Smooth muscle cell (in vitro differentiated cells): Measurements from ENCODE around the gene PFKL. TPM values are rescaled to one million over a fixed set of nuclear protein-coding genes. Genes with fewer than 3 reads are reported as not detected.

Experiments
- DNase-seq: peaks from one replicate; lab custom pipeline; 2025; ENCODE audit not compliant: unreplicated experiment; lab: John Stamatoyannopoulos, UW
- H2AFZ ChIP-seq: fragments of 200-600 bp; sonication (generic); 2 replicates; pipeline ENCODE4 v1.6.0; 2016; ENCODE audit warnings: antibody characterized with exemption, low read depth, mild to moderate bottlenecking
- H3F3A ChIP-seq: fragments of 200-600 bp; sonication (generic); 2 replicates; pipeline ENCODE4 v1.6.0; 2017; ENCODE audit warnings: antibody characterized with exemption, low read depth
- H3K27ac ChIP-seq: fragments of 200-600 bp; sonication (generic); 2 replicates; pipeline ENCODE4 v1.5.1; 2016; ENCODE audit warnings: low read depth, mild to moderate bottlenecking
- H3K27me3 ChIP-seq: fragments of 200-600 bp; sonication (generic); 2 replicates; pipeline ENCODE4 v1.6.1; 2016; ENCODE audit warnings: low read depth, mild to moderate bottlenecking
- H3K36me3 ChIP-seq: fragments of 200-600 bp; sonication (generic); 2 replicates; pipeline ENCODE4 v1.5.1; 2016; ENCODE audit warnings: low read depth
- H3K4me1 ChIP-seq: fragments of 200-600 bp; sonication (generic); 2 replicates; pipeline ENCODE4 v1.5.1; 2016; ENCODE audit warnings: low read depth
- H3K4me2 ChIP-seq: fragments of 200-600 bp; sonication (generic); 2 replicates; pipeline ENCODE4 v1.6.0; 2016; ENCODE audit warnings: mild to moderate bottlenecking
- H3K4me3 ChIP-seq: fragments of 200-600 bp; sonication (generic); 2 replicates; pipeline ENCODE4 v1.5.1; 2016; ENCODE audit warnings: mild to moderate bottlenecking
- H3K79me2 ChIP-seq: fragments of 200-600 bp; sonication (generic); 2 replicates; pipeline ENCODE4 v1.6.0; 2016; ENCODE audit warnings: low read depth, mild to moderate bottlenecking
- H3K9ac ChIP-seq: fragments of 200-600 bp; sonication (generic); 2 replicates; pipeline ENCODE4 v1.6.0; 2016; ENCODE audit warnings: low read depth
- H3K9me3 ChIP-seq: fragments of 200-600 bp; sonication (generic); replicated peaks from 2 replicates; pipeline ENCODE4 v1.5.1; 2016; ENCODE audit warnings: low read depth
- H4K20me1 ChIP-seq: fragments of 200-600 bp; sonication (generic); 2 replicates; pipeline ENCODE4 v1.6.0; 2016; ENCODE audit warnings: low read depth
- WGBS: methylation state at CpG from one replicate; pipeline ENCODE4 v1.1.7; 2016; ENCODE audit warnings: low lambda C conversion rate; 5-methylcytosine and 5-hydroxymethylcytosine counted together
- polyA plus RNA-seq: library from polyadenylated mRNA; unstranded; fragments of >200 nt; fragmentation: Nextera tagmentation; extraction: Ambion mirVana; gene quantifications from 2 replicates; pipeline ENCODE4 v1.2.1, GENCODE V29; 2016
- total RNA-seq: library from RNA; depleted of rRNA; stranded (reverse); fragments of >200 nt; gene quantifications from 2 replicates; pipeline ENCODE4 v1.2.3, GENCODE V29; 2014
- TF ChIP-seq, protein P1 (sequence below): fragments of 200-600 bp; sonication (generic); IDR thresholded peaks from 2 replicates; pipeline ENCODE4 v1.5.1; 2017; ENCODE audit warnings: borderline replicate concordance, mild to moderate bottlenecking, antibody characterized with exemption; ENCODE audit not compliant: insufficient read depth, poor library complexity, severe bottlenecking

The PFKL gene
- total and polyA plus RNA-seq, 2 experiments from 2014 or later: 51.4 to 162 TPM

GRCh38 chr21:44354001-44354405 lies 54.1 kb downstream of the PFKL start:
- TF ChIP-seq, protein P1, sequence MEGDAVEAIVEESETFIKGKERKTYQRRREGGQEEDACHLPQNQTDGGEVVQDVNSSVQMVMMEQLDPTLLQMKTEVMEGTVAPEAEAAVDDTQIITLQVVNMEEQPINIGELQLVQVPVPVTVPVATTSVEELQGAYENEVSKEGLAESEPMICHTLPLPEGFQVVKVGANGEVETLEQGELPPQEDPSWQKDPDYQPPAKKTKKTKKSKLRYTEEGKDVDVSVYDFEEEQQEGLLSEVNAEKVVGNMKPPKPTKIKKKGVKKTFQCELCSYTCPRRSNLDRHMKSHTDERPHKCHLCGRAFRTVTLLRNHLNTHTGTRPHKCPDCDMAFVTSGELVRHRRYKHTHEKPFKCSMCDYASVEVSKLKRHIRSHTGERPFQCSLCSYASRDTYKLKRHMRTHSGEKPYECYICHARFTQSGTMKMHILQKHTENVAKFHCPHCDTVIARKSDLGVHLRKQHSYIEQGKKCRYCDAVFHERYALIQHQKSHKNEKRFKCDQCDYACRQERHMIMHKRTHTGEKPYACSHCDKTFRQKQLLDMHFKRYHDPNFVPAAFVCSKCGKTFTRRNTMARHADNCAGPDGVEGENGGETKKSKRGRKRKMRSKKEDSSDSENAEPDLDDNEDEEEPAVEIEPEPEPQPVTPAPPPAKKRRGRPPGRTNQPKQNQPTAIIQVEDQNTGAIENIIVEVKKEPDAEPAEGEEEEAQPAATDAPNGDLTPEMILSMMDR: no peak
- DNase-seq: no peak

DNA sequence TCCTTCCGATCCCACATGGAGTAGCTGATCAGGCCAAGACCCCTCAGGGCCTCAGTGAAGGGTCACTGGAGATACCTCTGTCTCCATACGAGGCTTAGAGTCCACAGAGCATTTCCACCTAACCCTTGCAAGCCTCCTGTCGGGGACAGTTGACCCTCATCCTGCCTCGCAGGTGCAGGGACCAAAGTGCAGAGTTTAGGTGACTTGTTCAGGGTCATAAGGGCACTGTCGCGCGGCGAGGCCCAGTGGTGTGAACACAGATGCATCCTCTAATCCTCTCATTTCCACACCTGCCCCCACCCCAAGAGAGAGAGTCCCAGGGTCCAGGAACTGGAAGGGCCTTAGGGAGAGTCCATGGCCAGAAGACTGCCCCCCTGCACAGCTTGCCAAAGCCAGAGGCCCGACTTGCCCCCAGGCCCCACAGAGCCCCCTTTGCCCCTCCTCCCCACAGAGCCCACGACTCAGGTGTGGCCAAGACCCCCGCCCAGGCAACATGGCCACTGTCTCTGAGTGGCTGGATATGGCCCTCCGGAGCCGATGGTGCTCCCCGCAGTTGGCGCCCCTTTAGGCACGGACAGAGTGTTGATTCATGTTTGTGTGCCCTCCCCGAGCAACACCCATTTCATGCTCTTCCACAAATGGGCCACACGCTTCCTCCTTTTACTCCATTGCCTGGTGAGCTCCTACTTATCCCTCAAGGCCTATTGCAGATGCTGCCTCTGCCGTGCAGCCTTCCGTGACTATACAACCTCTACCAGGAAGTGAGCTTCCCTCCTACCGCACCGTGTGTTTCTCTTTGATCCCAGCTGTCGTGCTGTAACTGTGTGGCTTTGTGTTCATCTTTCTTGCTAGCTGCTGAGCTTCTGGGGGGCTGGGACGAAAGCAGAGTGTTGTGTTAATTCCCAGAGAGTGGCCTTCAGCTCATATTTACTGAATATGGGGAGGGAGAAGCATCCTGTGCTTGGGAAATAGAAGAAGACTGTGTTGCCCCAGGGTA lies 55.2 kb downstream of the PFKL start:
- H3K4me2 ChIP-seq: no peak overlapping the region
- 89% methylated on average over 23 of the region's 24 CpGs for WGBS
- DNase-seq: no peak
- no peaks in the 10 kb centered on the region for H3F3A ChIP-seq
- no peaks in the 10 kb centered on the region for H4K20me1 ChIP-seq
- H2AFZ ChIP-seq: no peak overlapping the region
- H3K4me3 ChIP-seq: no peak overlapping the region
- H3K9me3 ChIP-seq: no peaks in the 10 kb centered on the region
- H3K27ac ChIP-seq: no peak overlapping the region
- no peaks in the 10 kb centered on the region for H3K36me3 ChIP-seq
- H3K4me1 ChIP-seq: no peaks in the 10 kb centered on the region
- no peaks in the 10 kb centered on the region for H3K27me3 ChIP-seq
- H3K79me2 ChIP-seq: no peaks in the 10 kb centered on the region
- no peak overlapping the region for H3K9ac ChIP-seq
- TF ChIP-seq, protein P1: no peak

More at GRCh38 chr21:44354001-44354405, 54.1 kb downstream of the PFKL start:
- no peak overlapping the region for H3K9ac ChIP-seq
- no peak overlapping the region for H3K27ac ChIP-seq
- no peak overlapping the region for H3K4me2 ChIP-seq
- 89% methylated on average over 8 of the region's 8 CpGs for WGBS
- no peaks in the 10 kb centered on the region for H3K36me3 ChIP-seq
- no peak overlapping the region for H3K4me3 ChIP-seq
- H4K20me1 ChIP-seq: no peaks in the 10 kb centered on the region
- no peaks in the 10 kb centered on the region for H3F3A ChIP-seq
- H3K27me3 ChIP-seq: no peaks in the 10 kb centered on the region
- H2AFZ ChIP-seq: no peak overlapping the region
- no peaks in the 10 kb centered on the region for H3K4me1 ChIP-seq
- no peaks in the 10 kb centered on the region for H3K9me3 ChIP-seq
- H3K79me2 ChIP-seq: no peaks in the 10 kb centered on the region

GRCh38 chr21:44356160-44356559 lies 56.3 kb downstream of the PFKL start:
- H3K79me2 ChIP-seq: no peaks in the 10 kb centered on the region
- TF ChIP-seq, protein P1: no peak
- H3K4me1 ChIP-seq: no peaks in the 10 kb centered on the region
- no peak overlapping the region for H3K9ac ChIP-seq
- H3K27ac ChIP-seq: no peak overlapping the region
- H3K9me3 ChIP-seq: no peaks in the 10 kb centered on the region
- WGBS: 96% methylated on average over 11 of the region's 11 CpGs
- H3K27me3 ChIP-seq: no peaks in the 10 kb centered on the region
- H3K36me3 ChIP-seq: no peaks in the 10 kb centered on the region
- no peaks in the 10 kb centered on the region for H4K20me1 ChIP-seq
- no peak overlapping the region for H3K4me3 ChIP-seq
- H3F3A ChIP-seq: no peaks in the 10 kb centered on the region
- no peak overlapping the region for H2AFZ ChIP-seq
- no peak overlapping the region for H3K4me2 ChIP-seq
- DNase-seq: no peak
